ENCODE results near the gene ZNF407.

ZNF407 gene

GRCh38 chr18:74714791-74715190 is 117.1 kb downstream of the ZNF407 start:
- Histone ChIP-seq H3K27ac (ENCODE audit: low read length) (no peak overlapping the region), H3K4me1 (ENCODE audit: control insufficient read depth, low read depth, low read length) (peaks cover 14% of the 10 kb centered on the region), H3K9ac (ENCODE audit: low read length) (no peak overlapping the region), H3K4me3 (ENCODE audit: low read length) (no peak overlapping the region), H3K36me3 (ENCODE audit: control insufficient read depth, low read depth, low read length) (no peaks in the 10 kb centered on the region), H3K27me3 (ENCODE audit: control insufficient read depth, insufficient read depth, low read length) (no peaks in the 10 kb centered on the region), H3K9me3 (ENCODE audit: control insufficient read depth, low read depth, low read length) (no peaks in the 10 kb centered on the region)

GRCh38 chr18:74715306-74715705 is 117.6 kb downstream of the ZNF407 start:
- Histone ChIP-seq H3K27me3 (ENCODE audit: control insufficient read depth, insufficient read depth, low read length) (no peaks in the 10 kb centered on the region), H3K9ac (ENCODE audit: low read length) (no peak overlapping the region), H3K27ac (ENCODE audit: low read length) (no peak overlapping the region), H3K9me3 (ENCODE audit: control insufficient read depth, low read depth, low read length) (no peaks in the 10 kb centered on the region), H3K4me1 (ENCODE audit: control insufficient read depth, low read depth, low read length) (peaks cover 14% of the 10 kb centered on the region), H3K4me3 (ENCODE audit: low read length) (no peak overlapping the region), H3K36me3 (ENCODE audit: control insufficient read depth, low read depth, low read length) (no peaks in the 10 kb centered on the region)

- no peaks in the 10 kb centered on the region for H3K9me3 ChIP-seq (ENCODE audit: control insufficient read depth, low read depth, low read length)
- H3K36me3 ChIP-seq (ENCODE audit: control insufficient read depth, low read depth, low read length), result no peaks in the 10 kb centered on the region
- no peaks in the 10 kb centered on the region for H3K27me3 ChIP-seq (ENCODE audit: control insufficient read depth, insufficient read depth, low read length)
- H3K27ac ChIP-seq (ENCODE audit: low read length), result no peak overlapping the region
- H3K4me3 ChIP-seq (ENCODE audit: low read length), result no peak overlapping the region
- no peak overlapping the region for H3K9ac ChIP-seq (ENCODE audit: low read length)
- peaks cover 10% of the 10 kb centered on the region for H3K4me1 ChIP-seq (ENCODE audit: control insufficient read depth, low read depth, low read length)
Measured at GRCh38 chr18:74715865-74716712, 118.4 kb downstream of the ZNF407 start.

- Histone ChIP-seq H3K4me1 (ENCODE audit: control insufficient read depth, low read depth, low read length) (peaks cover 10% of the 10 kb centered on the region), H3K9me3 (ENCODE audit: control insufficient read depth, low read depth, low read length) (no peaks in the 10 kb centered on the region), H3K36me3 (ENCODE audit: control insufficient read depth, low read depth, low read length) (no peaks in the 10 kb centered on the region), H3K4me3 (ENCODE audit: low read length) (no peak overlapping the region), H3K9ac (ENCODE audit: low read length) (no peak overlapping the region), H3K27ac (ENCODE audit: low read length) (no peak overlapping the region), H3K27me3 (ENCODE audit: control insufficient read depth, insufficient read depth, low read length) (no peaks in the 10 kb centered on the region)
Measured at GRCh38 chr18:74718312-74718711, 120.6 kb downstream of the ZNF407 start.

GRCh38 chr18:74722237-74722636 is 124.6 kb downstream of the ZNF407 start:
- no peak overlapping the region for H3K9ac ChIP-seq (ENCODE audit: low read length)
- no peaks in the 10 kb centered on the region for H3K4me1 ChIP-seq (ENCODE audit: control insufficient read depth, low read depth, low read length)
- no peak overlapping the region for H3K27ac ChIP-seq (ENCODE audit: low read length)
- H3K36me3 ChIP-seq (ENCODE audit: control insufficient read depth, low read depth, low read length), result no peaks in the 10 kb centered on the region
- H3K27me3 ChIP-seq (ENCODE audit: control insufficient read depth, insufficient read depth, low read length), result no peaks in the 10 kb centered on the region
- no peaks in the 10 kb centered on the region for H3K9me3 ChIP-seq (ENCODE audit: control insufficient read depth, low read depth, low read length)
- no peak overlapping the region for H3K4me3 ChIP-seq (ENCODE audit: low read length)

GRCh38 chr18:74724186-74724585 is 126.5 kb downstream of the ZNF407 start:
- no peak overlapping the region for H3K4me3 ChIP-seq (ENCODE audit: low read length)
- H3K36me3 ChIP-seq (ENCODE audit: control insufficient read depth, low read depth, low read length), result no peaks in the 10 kb centered on the region
- no peaks in the 10 kb centered on the region for H3K27me3 ChIP-seq (ENCODE audit: control insufficient read depth, insufficient read depth, low read length)
- H3K27ac ChIP-seq (ENCODE audit: low read length), result no peak overlapping the region
- no peaks in the 10 kb centered on the region for H3K9me3 ChIP-seq (ENCODE audit: control insufficient read depth, low read depth, low read length)
- H3K4me1 ChIP-seq (ENCODE audit: control insufficient read depth, low read depth, low read length), result no peaks in the 10 kb centered on the region
- H3K9ac ChIP-seq (ENCODE audit: low read length), result no peak overlapping the region

GRCh38 chr18:74725690-74726089 is 128.0 kb downstream of the ZNF407 start:
- Histone ChIP-seq H3K36me3 (ENCODE audit: control insufficient read depth, low read depth, low read length) (no peaks in the 10 kb centered on the region), H3K4me1 (ENCODE audit: control insufficient read depth, low read depth, low read length) (no peaks in the 10 kb centered on the region), H3K9me3 (ENCODE audit: control insufficient read depth, low read depth, low read length) (no peaks in the 10 kb centered on the region), H3K4me3 (ENCODE audit: low read length) (no peak overlapping the region), H3K9ac (ENCODE audit: low read length) (no peak overlapping the region), H3K27me3 (ENCODE audit: control insufficient read depth, insufficient read depth, low read length) (no peaks in the 10 kb centered on the region), H3K27ac (ENCODE audit: low read length) (no peak overlapping the region)

GRCh38 chr18:74728586-74728985 is 130.9 kb downstream of the ZNF407 start:
- H3K4me1 ChIP-seq (ENCODE audit: control insufficient read depth, low read depth, low read length), result no peaks in the 10 kb centered on the region
- no peaks in the 10 kb centered on the region for H3K36me3 ChIP-seq (ENCODE audit: control insufficient read depth, low read depth, low read length)
- H3K27me3 ChIP-seq (ENCODE audit: control insufficient read depth, insufficient read depth, low read length), result no peaks in the 10 kb centered on the region
- no peak overlapping the region for H3K9ac ChIP-seq (ENCODE audit: low read length)
- H3K27ac ChIP-seq (ENCODE audit: low read length), result no peak overlapping the region
- H3K9me3 ChIP-seq (ENCODE audit: control insufficient read depth, low read depth, low read length), result no peaks in the 10 kb centered on the region
- H3K4me3 ChIP-seq (ENCODE audit: low read length), result no peak overlapping the region

GRCh38 chr18:74731097-74731496 is 133.4 kb downstream of the ZNF407 start:
- H3K27me3 ChIP-seq (ENCODE audit: control insufficient read depth, insufficient read depth, low read length), result no peaks in the 10 kb centered on the region
- no peaks in the 10 kb centered on the region for H3K9me3 ChIP-seq (ENCODE audit: control insufficient read depth, low read depth, low read length)
- no peak overlapping the region for H3K27ac ChIP-seq (ENCODE audit: low read length)

GRCh38 chr18:74732380-74732779 is 134.7 kb downstream of the ZNF407 start:
- no peak overlapping the region for H3K27ac ChIP-seq (ENCODE audit: low read length)
- H3K9me3 ChIP-seq (ENCODE audit: control insufficient read depth, low read depth, low read length), result no peaks in the 10 kb centered on the region
- no peaks in the 10 kb centered on the region for H3K36me3 ChIP-seq (ENCODE audit: control insufficient read depth, low read depth, low read length)
- H3K4me3 ChIP-seq (ENCODE audit: low read length), result no peak overlapping the region
- no peaks in the 10 kb centered on the region for H3K4me1 ChIP-seq (ENCODE audit: control insufficient read depth, low read depth, low read length)
- H3K27me3 ChIP-seq (ENCODE audit: control insufficient read depth, insufficient read depth, low read length), result no peaks in the 10 kb centered on the region
- no peak overlapping the region for H3K9ac ChIP-seq (ENCODE audit: low read length)

More at GRCh38 chr18:74731097-74731496, 133.4 kb downstream of the ZNF407 start:
- Histone ChIP-seq H3K9ac (ENCODE audit: low read length) (no peak overlapping the region), H3K36me3 (ENCODE audit: control insufficient read depth, low read depth, low read length) (no peaks in the 10 kb centered on the region), H3K4me1 (ENCODE audit: control insufficient read depth, low read depth, low read length) (no peaks in the 10 kb centered on the region), H3K4me3 (ENCODE audit: low read length) (no peak overlapping the region)

- Histone ChIP-seq H3K36me3 (ENCODE audit: control insufficient read depth, low read depth, low read length) (no peaks in the 10 kb centered on the region), H3K27me3 (ENCODE audit: control insufficient read depth, insufficient read depth, low read length) (no peaks in the 10 kb centered on the region), H3K4me1 (ENCODE audit: control insufficient read depth, low read depth, low read length) (no peaks in the 10 kb centered on the region), H3K4me3 (ENCODE audit: low read length) (no peak overlapping the region), H3K27ac (ENCODE audit: low read length) (no peak overlapping the region), H3K9me3 (ENCODE audit: control insufficient read depth, low read depth, low read length) (no peaks in the 10 kb centered on the region), H3K9ac (ENCODE audit: low read length) (no peak overlapping the region)
Measured at GRCh38 chr18:74733598-74733997, 135.9 kb downstream of the ZNF407 start.

GRCh38 chr18:74734013-74734444 is 136.4 kb downstream of the ZNF407 start:
- Histone ChIP-seq H3K4me1 (ENCODE audit: control insufficient read depth, low read depth, low read length) (no peaks in the 10 kb centered on the region), H3K36me3 (ENCODE audit: control insufficient read depth, low read depth, low read length) (no peaks in the 10 kb centered on the region), H3K27ac (ENCODE audit: low read length) (no peak overlapping the region), H3K9ac (ENCODE audit: low read length) (no peak overlapping the region), H3K4me3 (ENCODE audit: low read length) (no peak overlapping the region), H3K27me3 (ENCODE audit: control insufficient read depth, insufficient read depth, low read length) (no peaks in the 10 kb centered on the region), H3K9me3 (ENCODE audit: control insufficient read depth, low read depth, low read length) (no peaks in the 10 kb centered on the region)

Measured in iPS-18a (cell line).